OCI-LY3 (cell line): ENCODE data around the gene GALNT1.

Source experiments
- CTCF ChIP-seq: fragments of 200-600, 300-600 bp; sonication (generic); IDR thresholded peaks from 2 replicates; pipeline ENCODE4 v1.5.1; 2014; ENCODE audit warnings: antibody characterized with exemption, low read length, low read depth
- EZH2phosphoT487 ChIP-seq: fragments of 200-600 bp; shearing (Covaris generic); IDR thresholded peaks from 2 replicates; pipeline ENCODE4 v1.6.1; 2018; ENCODE audit warnings: antibody characterized with exemption, mixed run types, low read depth

GRCh38 chr18:35662293-35663062, 80.9 kb downstream of the GALNT1 start:
- TF ChIP-seq CTCF: no peak
- TF ChIP-seq EZH2phosphoT487: no peak
